HG02623 (cell line): ENCODE results near the gene ACTG1.
"Not testable (repeated sequence)": the region's sequence is repeated elsewhere in the genome, so short reads cannot be mapped to it uniquely, and the experiment has no call there.

ENCODE experiments used
- ATAC-seq: cut with Tn5 transposase; IDR thresholded peaks from one replicate; pipeline ENCODE4 v1.9.1; 2021; ENCODE audit warnings: moderate library complexity; ENCODE audit not compliant: unreplicated experiment

The ACTG1 gene

DNA sequence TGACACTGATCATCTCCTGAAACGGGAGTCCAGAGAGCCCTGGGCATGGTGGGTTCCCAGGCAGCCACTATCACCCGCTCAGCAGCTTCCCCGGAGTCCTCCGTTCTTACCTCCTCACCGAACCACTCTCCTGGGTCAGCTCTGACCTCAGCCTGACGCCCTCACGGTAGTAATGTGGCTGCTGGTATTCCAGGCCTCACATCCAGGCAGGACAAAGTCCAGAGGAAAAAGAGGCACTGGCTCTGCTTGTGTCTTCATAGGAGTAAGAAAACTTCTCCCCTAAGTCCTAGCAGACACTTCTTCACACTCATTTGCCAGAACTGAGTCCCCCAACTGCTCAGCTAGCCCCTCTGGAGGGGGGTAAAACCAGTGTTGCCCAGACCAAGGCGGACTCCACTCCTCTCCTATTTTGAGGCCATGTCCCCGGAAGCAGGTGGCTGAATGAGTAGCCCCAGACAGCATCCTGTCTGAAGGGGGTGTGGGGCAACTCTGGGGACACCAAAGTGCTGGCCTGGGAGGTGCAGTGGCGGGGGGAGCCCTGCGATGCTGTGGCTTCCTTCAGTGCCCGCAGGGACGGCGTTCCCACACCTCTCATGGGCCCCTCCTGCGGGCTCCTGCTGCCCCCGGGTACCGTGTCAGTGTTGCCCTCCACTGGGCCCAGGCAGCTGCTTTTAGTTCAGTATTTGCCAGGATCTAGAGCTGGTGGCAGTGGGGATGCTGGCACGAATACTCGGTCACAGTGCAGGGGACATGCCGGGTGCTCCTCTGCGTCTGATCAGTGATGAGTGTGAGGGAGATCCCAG, 20.9 kb upstream of the ACTG1 start:
- ATAC-seq: no peak

DNA sequence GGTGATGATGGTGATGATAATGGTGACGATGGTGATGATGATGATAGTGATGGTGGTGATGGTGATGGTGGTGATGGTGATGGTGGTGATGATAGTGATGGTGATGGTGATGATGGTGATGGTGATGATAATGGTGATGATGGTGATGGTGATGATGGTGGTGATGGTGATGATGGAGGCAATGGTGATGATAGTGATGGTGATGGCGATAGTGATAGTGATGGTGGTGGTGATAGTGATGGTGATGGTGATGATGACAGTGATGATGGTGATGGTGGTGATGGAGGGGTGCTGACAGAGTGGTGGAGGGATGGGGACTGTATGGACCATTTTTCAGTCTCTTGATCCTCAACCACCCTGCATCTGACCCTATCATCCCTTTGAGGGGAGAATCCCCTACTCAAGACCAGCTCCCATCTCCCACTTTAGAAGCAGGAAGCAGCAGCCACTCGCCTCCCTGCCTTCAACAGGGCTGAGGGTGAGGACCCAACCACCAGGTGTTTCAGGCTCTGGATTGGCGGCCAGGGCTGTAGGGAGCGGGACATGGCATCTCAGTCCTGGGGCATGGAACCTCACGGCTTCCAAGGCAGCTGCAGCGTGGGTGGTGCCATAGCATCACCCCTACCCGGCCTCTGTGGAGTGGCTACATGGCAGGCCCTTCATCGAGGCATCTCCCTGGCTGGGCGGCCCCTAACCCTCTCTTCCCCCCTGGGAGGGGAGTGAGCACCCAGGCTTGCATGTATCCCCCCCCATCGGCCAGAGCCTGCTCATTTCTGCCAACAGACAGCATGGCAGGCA, 20.1 kb upstream of the ACTG1 start:
- ATAC-seq: no peak

DNA sequence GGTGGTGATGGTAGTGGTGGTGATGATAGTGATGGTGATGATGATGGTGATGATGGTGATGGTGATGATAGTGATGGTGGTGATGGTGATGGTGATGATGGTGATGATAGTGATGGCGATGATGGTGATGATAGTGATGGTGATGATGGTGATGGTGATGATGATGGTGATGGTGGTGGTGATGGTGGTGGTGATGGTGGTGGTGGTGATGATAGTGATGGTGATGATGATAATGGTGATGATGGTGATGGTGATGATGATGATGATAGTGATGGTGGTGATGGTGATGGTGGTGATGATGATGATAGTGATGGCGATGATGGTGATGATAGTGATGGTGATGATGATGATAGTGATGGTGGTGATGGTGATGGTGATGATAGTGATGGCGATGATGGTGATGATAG, 19.4 kb upstream of the ACTG1 start:
- ATAC-seq: not testable (repeated sequence)

DNA sequence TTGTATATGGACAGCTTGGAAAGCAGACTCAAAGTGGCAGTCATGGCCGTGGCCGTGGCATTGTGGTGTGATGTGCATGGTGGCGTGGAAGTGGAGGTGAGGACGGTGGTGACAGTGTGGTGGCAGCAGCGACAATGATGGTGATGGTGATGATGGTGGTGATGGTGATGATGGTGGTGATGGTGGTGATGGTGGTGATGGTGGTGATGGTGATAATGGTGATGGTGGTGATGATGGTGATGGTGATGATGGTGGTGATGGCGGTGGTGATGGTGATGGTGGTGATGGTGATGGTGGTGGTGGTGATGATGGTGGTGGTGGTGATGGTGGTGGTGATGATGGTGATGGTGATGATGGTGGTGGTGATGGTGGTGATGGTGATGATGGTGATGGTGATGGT, 18.4 kb upstream of the ACTG1 start:
- ATAC-seq: not testable (repeated sequence)

DNA sequence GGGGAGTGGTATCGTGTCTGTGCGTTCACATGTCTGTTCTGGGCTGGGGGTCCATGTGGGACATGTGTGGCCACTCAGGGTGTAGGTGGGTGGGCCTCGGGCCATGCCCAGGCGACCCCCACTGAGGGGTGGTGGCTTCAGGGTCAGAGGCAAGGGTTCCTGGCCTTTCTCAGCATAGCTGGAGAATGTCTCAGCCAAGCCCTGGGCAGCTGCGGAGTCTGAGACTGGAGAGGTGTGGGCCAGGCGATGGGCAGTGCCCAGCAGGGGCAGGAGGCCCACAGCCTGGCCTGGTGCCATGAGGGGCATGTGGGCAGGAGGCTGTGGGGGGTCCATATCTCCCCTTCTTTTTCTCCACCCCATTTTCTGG, 16.8 kb upstream of the ACTG1 start:
- no peak for ATAC-seq

DNA sequence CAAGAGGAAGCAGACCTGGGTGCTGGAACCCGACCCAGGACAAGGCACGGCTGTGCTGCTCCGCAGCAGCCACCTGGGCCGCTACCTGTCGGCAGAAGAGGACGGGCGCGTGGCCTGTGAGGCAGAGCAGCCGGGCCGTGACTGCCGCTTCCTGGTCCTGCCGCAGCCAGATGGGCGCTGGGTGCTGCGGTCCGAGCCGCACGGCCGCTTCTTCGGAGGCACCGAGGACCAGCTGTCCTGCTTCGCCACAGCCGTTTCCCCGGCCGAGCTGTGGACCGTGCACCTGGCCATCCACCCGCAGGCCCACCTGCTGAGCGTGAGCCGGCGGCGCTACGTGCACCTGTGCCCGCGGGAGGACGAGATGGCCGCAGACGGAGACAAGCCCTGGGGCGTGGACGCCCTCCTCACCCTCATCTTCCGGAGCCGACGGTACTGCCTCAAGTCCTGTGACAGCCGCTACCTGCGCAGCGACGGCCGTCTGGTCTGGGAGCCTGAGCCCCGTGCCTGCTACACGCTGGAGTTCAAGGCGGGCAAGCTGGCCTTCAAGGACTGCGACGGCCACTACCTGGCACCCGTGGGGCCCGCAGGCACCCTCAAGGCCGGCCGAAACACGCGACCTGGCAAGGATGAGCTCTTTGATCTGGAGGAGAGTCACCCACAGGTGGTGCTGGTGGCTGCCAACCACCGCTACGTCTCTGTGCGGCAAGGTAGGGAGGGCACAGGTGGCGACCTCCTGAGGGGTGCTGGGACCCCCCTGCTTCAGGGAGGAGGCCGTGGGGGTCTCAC, 16.2 kb upstream of the ACTG1 start:
- ATAC-seq: no peak

DNA sequence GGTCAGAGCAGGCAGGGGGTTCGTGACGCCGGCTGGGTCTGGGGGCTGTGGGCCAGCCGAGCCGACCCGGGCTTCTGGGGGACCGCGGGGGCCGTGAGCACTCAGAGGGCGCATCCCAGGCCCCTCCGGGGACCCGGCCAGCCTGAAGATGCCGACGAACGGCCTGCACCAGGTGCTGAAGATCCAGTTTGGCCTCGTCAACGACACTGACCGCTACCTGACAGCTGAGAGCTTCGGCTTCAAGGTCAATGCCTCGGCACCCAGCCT, 15.7 kb upstream of the ACTG1 start:
- ATAC-seq: no peak

DNA sequence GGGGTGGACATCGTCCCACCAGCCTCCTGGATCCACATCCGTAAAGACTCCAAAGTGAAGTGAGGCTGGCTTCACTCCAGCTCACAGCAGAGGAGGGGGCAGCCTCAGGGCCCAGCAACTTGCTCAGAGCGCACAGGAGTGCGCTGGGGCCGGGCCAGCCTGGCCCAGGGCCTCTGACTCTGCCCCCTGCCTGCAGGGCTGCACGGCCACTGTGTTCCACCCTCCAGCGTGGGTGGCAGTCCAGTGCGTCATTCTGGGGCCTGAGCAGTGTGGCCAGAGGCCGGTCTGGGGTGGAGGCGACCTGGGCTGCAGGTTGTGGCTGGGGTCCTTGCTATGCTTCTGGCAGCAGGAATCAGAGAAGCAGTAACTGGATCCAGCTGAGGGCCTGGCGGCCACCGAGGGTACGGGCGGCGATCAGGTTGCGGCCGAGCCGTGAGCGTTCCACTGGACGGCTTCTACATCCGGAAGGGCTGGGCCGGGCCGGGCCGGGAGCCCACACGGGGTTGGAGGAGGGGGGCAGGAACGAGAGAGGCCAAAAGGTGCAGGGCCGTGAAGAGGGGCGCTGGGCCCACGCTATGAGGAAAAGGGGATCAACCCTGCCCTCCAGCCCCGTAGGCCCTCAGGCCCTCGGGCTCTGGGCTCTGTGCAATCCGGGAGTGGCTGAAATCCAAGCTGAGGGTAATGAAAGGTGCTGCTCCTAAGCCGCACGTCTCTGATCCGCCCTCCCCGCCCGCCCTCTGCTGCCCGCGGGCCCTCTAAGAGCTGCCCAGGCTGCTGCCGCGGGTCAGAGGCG, 15.2 kb upstream of the ACTG1 start, which contains the start of gene FSCN2:
FSCN2 (plus strand) TSS at position 787 of the 793 bp plus-strand sequence. CDS start 155 bp downstream, outside the sequence.
- ATAC-seq: no peak

DNA sequence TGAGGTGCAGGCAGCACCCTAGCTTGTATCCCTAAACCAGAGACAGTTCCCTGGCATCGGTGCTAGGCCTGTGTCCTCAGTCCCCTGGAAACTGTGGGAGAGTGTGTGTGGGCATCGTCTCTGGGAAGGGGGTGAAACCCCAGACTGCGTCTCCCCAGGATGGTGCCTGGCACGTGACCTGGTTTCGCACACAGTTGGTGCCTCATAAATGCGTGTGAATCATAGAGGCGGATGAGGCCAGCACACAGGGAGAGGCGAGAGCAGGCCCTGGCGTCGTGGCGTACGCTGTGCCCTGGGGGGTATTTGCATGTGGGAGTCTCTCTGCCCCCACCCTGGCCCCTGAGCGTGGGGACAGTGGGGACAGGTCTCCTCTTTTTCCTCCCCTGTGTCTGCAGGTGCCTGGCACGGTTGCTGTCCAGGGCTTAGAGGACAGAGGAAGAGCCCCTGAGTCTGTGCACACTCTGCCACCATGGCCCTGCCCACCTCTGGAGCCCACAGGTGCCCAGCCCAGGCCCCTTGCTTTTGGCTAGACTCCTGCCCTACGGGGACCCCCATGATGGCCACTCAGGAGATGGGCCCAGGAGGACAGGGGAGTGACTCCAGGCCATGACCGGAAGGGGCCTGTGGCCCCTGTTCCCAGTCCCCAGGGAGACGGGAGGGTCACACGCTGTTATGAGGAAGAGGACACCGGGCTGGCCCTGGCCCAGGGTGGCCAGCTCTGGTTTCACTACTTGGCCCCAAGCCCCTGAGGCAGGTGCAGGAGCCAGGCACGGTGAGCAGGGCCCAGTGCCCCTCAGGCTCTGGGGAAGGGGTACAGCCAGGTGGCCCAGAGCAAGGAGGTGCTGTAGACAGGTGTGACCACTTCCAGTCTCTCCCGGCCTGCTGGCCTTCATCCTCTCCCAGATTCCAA, 14.3 kb upstream of the ACTG1 start:
- no peak for ATAC-seq

DNA sequence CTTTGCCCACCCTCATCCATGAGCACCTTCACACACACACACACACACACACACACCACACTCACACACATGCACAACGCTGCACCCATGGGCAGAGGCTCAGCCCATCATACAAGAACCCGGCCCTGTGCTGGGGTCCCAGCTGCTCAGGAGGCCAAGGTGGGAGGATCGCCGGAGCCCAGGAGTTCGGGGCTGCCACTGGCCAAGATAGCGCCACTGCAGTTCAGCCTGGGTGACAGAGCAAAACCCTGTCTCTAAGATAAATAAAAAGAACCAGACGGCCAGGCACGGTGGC, 12.2 kb upstream of the ACTG1 start:
- no peak for ATAC-seq

DNA sequence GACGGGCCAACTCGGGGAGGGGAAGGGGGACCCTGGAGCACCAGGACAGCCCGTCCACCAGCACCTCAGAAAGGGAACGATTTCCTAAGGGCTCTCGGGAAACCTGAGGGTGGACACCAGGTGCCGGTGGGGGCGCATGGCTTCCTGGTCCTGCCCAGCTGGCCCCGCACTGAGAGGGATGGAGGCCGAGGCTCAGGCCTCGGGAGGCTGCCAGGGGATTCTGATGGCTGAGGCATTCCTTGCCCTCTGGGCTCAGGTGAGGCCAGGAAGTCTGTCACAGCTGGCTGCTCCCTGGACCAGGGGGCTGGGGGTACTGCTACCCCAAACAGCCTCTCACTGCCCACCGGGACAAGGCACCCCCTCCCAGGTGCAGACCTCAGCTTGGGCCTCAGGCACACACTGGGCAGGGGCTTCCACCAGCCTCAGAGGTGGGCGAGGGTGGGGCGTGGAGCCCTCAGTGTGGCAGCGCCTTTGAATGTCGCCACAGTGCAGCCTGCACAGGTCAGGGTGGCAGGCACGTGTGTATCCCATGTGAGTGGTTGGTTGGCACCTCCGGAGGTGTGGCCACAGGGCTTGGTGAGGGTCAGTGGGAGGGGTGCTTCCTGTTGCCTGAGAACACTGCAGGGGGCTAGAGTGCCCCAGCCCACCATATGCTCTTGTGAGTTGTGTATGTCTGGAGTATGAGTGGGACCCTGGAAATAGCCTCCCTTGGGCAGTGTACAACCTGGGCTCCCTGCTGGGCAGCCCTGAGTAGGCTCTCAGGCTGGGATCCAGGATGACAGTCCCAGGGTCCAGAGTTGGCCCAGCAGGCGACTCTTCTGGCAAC, 11.7 kb upstream of the ACTG1 start:
- ATAC-seq: no peak

DNA sequence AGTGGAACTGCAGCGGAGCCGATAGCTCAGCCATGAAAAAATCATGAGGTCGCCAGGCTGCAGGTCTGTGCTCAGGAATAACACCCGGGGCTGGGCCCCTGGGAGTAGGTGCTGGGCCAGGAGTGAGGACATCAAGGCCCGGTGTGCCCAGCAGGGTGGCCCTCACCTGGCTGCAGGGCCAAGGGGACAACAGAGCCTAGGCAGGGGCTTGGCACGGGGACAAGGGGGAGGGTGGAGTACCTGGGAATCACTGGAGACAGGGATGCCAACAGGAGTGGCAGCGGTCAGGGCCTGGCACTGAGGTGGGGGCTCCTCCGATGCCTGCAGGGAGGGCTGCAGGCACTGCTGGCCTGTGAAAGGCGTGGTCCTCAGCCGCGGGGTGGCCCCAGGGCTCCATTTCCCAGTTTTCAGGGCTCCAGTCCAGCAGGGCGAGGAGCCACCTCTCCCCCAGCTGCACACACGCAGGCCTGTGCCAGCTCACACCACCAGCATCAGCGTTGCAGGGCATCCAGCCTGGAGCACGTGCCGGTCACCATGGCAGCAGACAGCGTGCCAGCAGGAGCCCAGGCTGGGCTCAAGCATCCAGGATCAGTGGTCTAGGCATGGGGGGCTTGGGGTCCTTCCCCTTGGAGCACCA, 10.9 kb upstream of the ACTG1 start:
- no peak for ATAC-seq

DNA sequence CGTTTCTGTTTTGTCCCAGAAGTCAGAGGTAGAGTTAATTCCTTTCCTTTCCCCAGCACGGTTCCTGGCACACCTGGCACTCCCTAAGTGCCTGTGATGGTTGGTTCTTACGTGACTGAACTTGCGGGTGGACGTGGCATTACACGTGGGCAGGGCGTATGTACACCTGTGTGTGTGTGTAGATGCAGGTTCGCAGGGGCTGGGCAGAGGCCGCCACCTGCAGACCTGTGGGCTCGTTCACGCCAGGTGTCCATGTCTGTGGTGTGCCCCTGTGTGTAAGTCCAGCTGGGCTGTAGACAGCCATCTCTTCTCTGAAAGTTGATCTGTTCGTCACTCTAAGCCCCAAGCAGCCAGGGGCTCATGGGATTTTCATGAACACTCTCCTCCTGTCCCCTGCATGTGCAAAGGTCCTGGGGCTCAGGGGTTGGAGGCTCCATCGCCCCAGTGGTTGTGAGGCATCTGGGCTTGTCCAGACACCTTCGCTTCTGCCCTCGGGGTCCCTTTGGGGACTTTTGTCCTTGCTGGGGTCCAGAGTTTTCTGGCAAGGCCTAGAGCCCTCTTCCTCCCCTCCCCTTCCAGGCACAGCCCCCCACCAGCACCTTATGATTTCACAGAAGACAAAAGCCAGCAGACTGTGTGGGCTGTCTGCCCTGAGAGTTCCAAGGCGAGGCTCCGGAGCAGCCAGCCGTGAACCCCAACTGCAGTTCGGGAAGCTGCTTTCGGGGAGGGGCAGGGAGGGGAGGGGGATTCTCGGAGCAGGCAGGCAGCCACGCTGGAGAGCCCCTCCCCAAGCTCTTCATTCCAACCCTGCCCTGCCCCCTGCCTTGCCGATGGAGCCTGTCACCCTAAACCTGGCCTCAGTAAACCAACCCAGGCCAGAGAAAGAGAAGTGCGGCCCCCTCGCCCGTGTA, 10.1 kb upstream of the ACTG1 start:
- ATAC-seq: no peak

DNA sequence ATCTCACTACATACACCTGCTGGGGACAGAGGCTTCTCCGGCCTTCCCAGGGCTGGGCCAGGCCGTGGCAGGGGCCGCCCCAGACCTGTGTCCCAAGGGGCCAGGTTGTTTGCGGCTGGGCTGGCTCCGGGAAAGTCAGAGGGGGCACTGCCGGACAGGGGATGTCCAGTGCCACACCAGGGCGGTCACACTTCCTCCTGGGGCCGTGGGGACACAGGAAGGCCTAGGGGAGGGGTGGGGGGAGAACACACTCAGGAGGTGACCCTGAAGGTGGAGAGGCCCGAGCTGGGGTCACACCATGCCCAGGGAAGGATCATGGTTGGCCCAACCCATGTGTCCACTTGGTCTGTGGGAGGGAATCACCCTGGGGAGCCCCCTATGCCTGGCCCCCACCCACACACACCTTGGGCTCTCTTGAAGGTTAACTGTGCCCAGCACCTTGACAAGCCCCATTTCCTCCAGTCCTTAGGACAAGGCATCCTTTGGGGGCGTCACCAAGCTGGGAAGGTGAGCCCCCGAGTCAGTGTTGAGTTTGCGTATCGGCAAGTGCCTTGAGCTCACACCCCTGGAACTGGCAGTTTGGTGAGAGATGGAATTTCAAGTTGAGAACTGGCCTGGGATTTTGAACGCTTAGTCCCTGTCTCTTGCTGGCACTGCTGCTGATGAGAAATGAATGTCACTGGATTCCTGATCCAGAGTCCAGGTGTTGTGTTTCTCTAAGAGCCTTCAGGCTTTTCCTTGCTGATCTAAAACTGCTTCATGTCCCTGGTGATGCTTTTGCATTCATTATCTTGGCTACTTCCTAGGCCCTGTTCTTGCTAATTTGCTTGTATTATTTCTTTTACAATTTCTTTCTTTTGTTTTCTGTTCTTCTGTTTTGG, 7.7 kb upstream of the ACTG1 start:
- ATAC-seq: no peak

DNA sequence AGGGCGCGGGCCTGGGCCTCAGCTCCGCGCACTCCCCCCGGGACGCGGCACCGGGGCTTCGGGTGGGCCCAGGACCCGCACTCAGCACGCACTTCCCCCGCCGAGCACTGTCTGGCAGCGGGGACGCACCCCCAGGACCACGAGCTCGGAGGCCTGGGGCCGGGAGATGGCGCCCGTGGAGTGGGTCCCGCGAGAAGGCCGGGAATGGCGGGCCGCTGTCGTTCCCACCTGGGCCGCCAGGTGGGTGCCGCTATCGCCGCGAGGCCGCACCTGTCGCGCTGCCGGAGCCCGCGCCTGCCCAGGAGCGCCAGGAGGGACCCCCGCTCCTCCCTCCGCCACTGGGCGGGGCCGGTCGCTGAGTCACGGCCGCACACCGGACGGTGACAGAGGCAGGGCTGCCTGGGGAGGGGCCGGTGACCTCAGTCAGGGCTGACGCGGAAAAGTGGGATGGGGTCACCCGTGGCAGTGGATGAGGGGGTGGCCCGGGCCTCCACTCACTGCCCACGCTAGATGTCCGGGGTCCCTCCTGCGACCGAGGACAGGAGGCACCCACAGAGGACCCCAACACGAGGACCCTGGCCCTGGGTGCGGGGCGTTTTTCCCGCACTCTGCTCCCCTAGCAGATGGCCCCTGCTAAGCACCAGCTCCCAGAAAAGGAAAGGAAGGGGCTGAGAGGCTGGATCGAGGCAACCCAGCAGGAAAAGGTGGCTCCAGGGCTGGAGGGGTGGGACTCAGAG, 6.9 kb upstream of the ACTG1 start:
- ATAC-seq: no peak

DNA sequence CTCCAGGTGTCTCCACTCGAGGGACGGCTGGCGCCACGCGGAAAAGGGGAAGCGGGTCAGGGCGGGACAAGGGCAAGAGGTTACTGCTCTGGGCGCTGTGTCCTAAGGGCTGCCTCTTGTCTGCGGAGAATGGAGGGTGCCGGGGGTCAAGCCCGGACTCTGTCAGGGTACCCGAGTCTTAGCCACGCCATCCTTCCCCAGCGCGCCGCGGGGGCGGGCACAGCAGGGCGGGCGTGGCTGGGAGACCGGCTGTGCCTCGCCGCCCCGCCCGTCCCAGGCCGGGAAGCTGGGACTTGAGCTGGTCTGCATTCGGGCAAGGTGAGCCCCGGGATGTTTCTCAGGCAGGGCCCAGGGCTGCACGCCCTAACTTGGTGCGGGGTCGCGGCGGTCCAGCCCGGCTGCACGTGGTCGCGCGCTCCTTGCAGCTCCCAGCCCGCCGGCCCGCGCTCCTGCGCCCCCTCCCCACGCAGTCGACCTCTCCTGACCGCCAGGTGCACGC, 6.2 kb upstream of the ACTG1 start:
- no peak for ATAC-seq
